B cell (primary cell): ENCODE results near the gene FAM227A. TPM values are rescaled to one million over a fixed set of nuclear protein-coding genes. Genes with fewer than 3 reads are reported as not detected.
"Not testable (repeated sequence)": the region's sequence is repeated elsewhere in the genome, so short reads cannot be mapped to it uniquely, and the experiment has no call there.

ENCODE experiments used
- ATAC-seq: fragments of 200-7000 bp; cut with Tn5 transposase; one replicate; pipeline ENCODE4 v1.10.0; 2021; ENCODE audit warnings: low read depth, mild to moderate bottlenecking, moderate number of reproducible peaks, moderate library complexity
- CTCF ChIA-PET: fragments of 350-600 bp; sonication (Branson Sonifier 250); formaldehyde crosslinking; loops from one replicate; lab custom pipeline; 2021; ENCODE audit warnings: antibody characterized with exemption, inconsistent platforms; lab: Charles Lee
- POLR2A ChIA-PET: fragments of 350-600 bp; sonication (Branson Sonifier 250); formaldehyde crosslinking; loops from one replicate; lab custom pipeline; 2021; ENCODE audit warnings: antibody characterized with exemption; lab: Charles Lee
- DNase-seq: peaks from one replicate; pipeline ENCODE4 v3.0.0; 2013
- H2AFZ ChIP-seq: 2 replicates; pipeline ENCODE4 v1.6.1; 2012; ENCODE audit warnings: mild to moderate bottlenecking, low read depth, low read length; ENCODE audit not compliant: insufficient read depth, poor library complexity, severe bottlenecking
- H3K27ac ChIP-seq, 2 donors: 1 replicate in 1 of 2; 2 replicates in 1 of 2; pipeline ENCODE4 v1.5.1; 2012 to 2013; ENCODE audit warnings: low read length in 2 of 2, mild to moderate bottlenecking in 2 of 2, moderate library complexity in 1 of 2
- H3K27me3 ChIP-seq, 4 experiments: fragments of 200-600 bp in 1 of 4; sonication (generic) in 1 of 4; replicated peaks in 1 of 4; 1 replicate in 2 of 4; 2 replicates in 2 of 4; pipeline versions ENCODE4 v1.6.1 to v1.7.0; 2013 to 2016; ENCODE audit warnings: low read length in 3 of 4, mild to moderate bottlenecking in 2 of 4, mixed read lengths in 1 of 4, moderate library complexity in 1 of 4; ENCODE audit not compliant: insufficient read depth in 4 of 4, control insufficient read depth in 3 of 4; ENCODE audit errors: control extremely low read depth in 1 of 4
- H3K36me3 ChIP-seq, 2 experiments: replicated peaks in 1 of 2; 1 replicate in 1 of 2; 2 replicates in 1 of 2; pipeline versions ENCODE4 v1.6.1 to v1.7.1; 2013; ENCODE audit warnings: low read length in 1 of 2; ENCODE audit not compliant: insufficient read depth in 2 of 2, control insufficient read depth in 1 of 2; ENCODE audit errors: control extremely low read depth in 1 of 2, extremely low read depth in 1 of 2
- H3K4me1 ChIP-seq, 2 donors: fragments of 200-600 bp in 1 of 2; sonication (generic) in 1 of 2; 1 replicate in 1 of 2; 2 replicates in 1 of 2; pipeline versions ENCODE4 v1.5.1 to v1.6.1; 2013 to 2017; ENCODE audit warnings: low read length in 2 of 2; ENCODE audit not compliant: control insufficient read depth in 2 of 2, insufficient read depth in 2 of 2
- H3K4me2 ChIP-seq: replicated peaks from 2 replicates; pipeline ENCODE3; 2012; ENCODE audit warnings: mild to moderate bottlenecking, low read depth, low read length; ENCODE audit not compliant: poor library complexity, severe bottlenecking
- H3K4me3 ChIP-seq, 5 experiments: fragments of 200-600 bp in 1 of 5; sonication (generic) in 1 of 5; 1 replicate in 3 of 5; 2 replicates in 2 of 5; pipeline versions ENCODE4 v1.5.1 to v1.7.0; 2011 to 2016; ENCODE audit warnings: low read length in 4 of 5, mild to moderate bottlenecking in 4 of 5, low read depth in 2 of 5, control low read depth in 1 of 5, moderate library complexity in 1 of 5; ENCODE audit not compliant: insufficient read depth in 1 of 5; ENCODE audit errors: control extremely low read depth in 1 of 5, extremely low read depth in 1 of 5
- H3K79me2 ChIP-seq: fragments of 200-600 bp; sonication (generic); one replicate; pipeline ENCODE4 v1.6.0; 2016; ENCODE audit warnings: low read length; ENCODE audit not compliant: control insufficient read depth, insufficient read depth
- H3K9ac ChIP-seq: fragments of 200-600 bp; sonication (generic); 2 replicates; pipeline ENCODE4 v1.6.1; 2017; ENCODE audit warnings: mild to moderate bottlenecking, low read length, moderate library complexity
- H3K9me3 ChIP-seq, 3 donors: one replicate each; pipeline versions ENCODE4 v1.6.1 to v1.7.1; 2013; ENCODE audit warnings: low read length in 2 of 3; ENCODE audit not compliant: control insufficient read depth in 2 of 3, insufficient read depth in 1 of 3; ENCODE audit errors: control extremely low read depth in 1 of 3
- H4K20me1 ChIP-seq: 2 replicates; pipeline ENCODE4 v1.6.0; 2012; ENCODE audit warnings: mild to moderate bottlenecking, low read length; ENCODE audit not compliant: insufficient read depth, control insufficient read depth, poor library complexity, severe bottlenecking
- H3K27ac Mint-ChIP-seq: one replicate; pipeline ENCODE4 v1.8.0; 2021; ENCODE audit warnings: mixed read lengths
- H3K27me3 Mint-ChIP-seq: one replicate; pipeline ENCODE4 v1.8.0; 2021; ENCODE audit warnings: mixed read lengths
- H3K4me1 Mint-ChIP-seq: one replicate; pipeline ENCODE4 v1.8.0; 2021; ENCODE audit warnings: mixed read lengths
- H3K4me3 Mint-ChIP-seq: one replicate; pipeline ENCODE4 v1.8.0; 2021; ENCODE audit warnings: mixed read lengths
- H3K9me3 Mint-ChIP-seq: one replicate; pipeline ENCODE4 v1.8.0; 2022; ENCODE audit warnings: mixed read lengths; ENCODE audit not compliant: insufficient read depth
- CTCF ChIP-seq: fragments of 200-600 bp; IDR thresholded peaks from one replicate; pipeline ENCODE4 v1.8.0; 2022; ENCODE audit warnings: antibody characterized with exemption, mild to moderate bottlenecking
- EZH2 ChIP-seq: IDR thresholded peaks from 2 replicates; pipeline ENCODE4 v1.6.1; 2012; ENCODE audit warnings: borderline replicate concordance, low read depth, mild to moderate bottlenecking, moderate library complexity, low read length; ENCODE audit not compliant: insufficient read depth, poor library complexity, severe bottlenecking
- WGBS: methylation state at CpG from one replicate; pipeline ENCODE4 v1.1.5; 2013; ENCODE audit warnings: missing lambda C conversion rate; ENCODE audit not compliant: insufficient coverage; 5-methylcytosine and 5-hydroxymethylcytosine counted together
- intact Hi-C: fragments of 100-400 bp; cut with micrococcal nuclease; formaldehyde crosslinking; loops from one replicate; pipeline ENCODE4 v1.10.0; 2022
- polyA plus RNA-seq: library from polyadenylated mRNA; depleted of rRNA; stranded (reverse); fragments of >200 nt; gene quantifications from 2 replicates; pipeline ENCODE4 v1.2.3, GENCODE V29; 2012
- total RNA-seq, 2 donors: library from RNA; stranded (reverse); fragments of 120-200 nt in 1 of 2; gene quantifications; 1 replicate in 1 of 2; 2 replicates in 1 of 2; pipeline versions ENCODE4 v1.2.3 to v1.2.4, GENCODE V29; 2013 to 2022

The FAM227A gene
- total and polyA plus RNA-seq, 2 donors (not counting 1 experiment from before 2014, with no cell fraction given): 0.04 to 0.57 TPM

- Histone ChIP-seq H3K9me3 (no peaks in the 10 kb centered on the region), H3K27ac (no peak overlapping the region), H2AFZ (no peak overlapping the region), H3K4me2 (no peak overlapping the region), H3K36me3 (no peaks in the 10 kb centered on the region), H4K20me1 (no peaks in the 10 kb centered on the region), H3K9ac (no peak overlapping the region), H3K4me3 (no peak overlapping the region), H3K4me1 (no peaks in the 10 kb centered on the region), H3K79me2 (no peaks in the 10 kb centered on the region), H3K27me3 (no peaks in the 10 kb centered on the region)
- ATAC-seq (no peak), DNase-seq (no peak)
- TF ChIP-seq CTCF (no peak), EZH2 (no peak)
- ChIA-PET POLR2A (no interaction called here), CTCF (no interaction called here)
- H3K27ac Mint-ChIP-seq: no peak overlapping the region
- H3K4me3 Mint-ChIP-seq: no peak overlapping the region
- no peaks in the 10 kb centered on the region for H3K9me3 Mint-ChIP-seq
- H3K4me1 Mint-ChIP-seq: no peaks in the 10 kb centered on the region
- peaks cover 19% of the 10 kb centered on the region for H3K27me3 Mint-ChIP-seq
- 94% methylated on average over 6 of the region's 6 CpGs for WGBS
- intact Hi-C loops: no loop called here
Measured at GRCh38 chr22:38645430-38645829, 10.8 kb downstream of the FAM227A start.

- H3K79me2 ChIP-seq, DNase-seq, H3K9ac ChIP-seq, H3K27ac Mint-ChIP-seq, ATAC-seq, H3K4me1 Mint-ChIP-seq, H3K9me3 ChIP-seq, H3K4me1 ChIP-seq, H3K27ac ChIP-seq, POLR2A ChIA-PET, intact Hi-C loops, H3K9me3 Mint-ChIP-seq, H3K27me3 ChIP-seq, CTCF ChIA-PET, H3K4me2 ChIP-seq, H3K4me3 Mint-ChIP-seq, H3K36me3 ChIP-seq, H4K20me1 ChIP-seq, H3K4me3 ChIP-seq, H2AFZ ChIP-seq: not testable (repeated sequence)
- WGBS: 100% methylated on average over 2 of the region's 5 CpGs
- H3K27me3 Mint-ChIP-seq: peaks cover 21% of the 10 kb centered on the region
Measured at GRCh38 chr22:38644245-38644644, 11.9 kb downstream of the FAM227A start.
